Stomach smooth muscle (tissue), 2 donors: ENCODE data around the gene CFAP70.
"Not testable (repeated sequence)": the region's sequence is repeated elsewhere in the genome, so short reads cannot be mapped to it uniquely, and the experiment has no call there.

Source experiments
- H3K27ac ChIP-seq: one replicate; pipeline ENCODE4 v1.7.0; 2013; ENCODE audit warnings: mild to moderate bottlenecking, low read length, inconsistent platforms
- H3K27me3 ChIP-seq, 2 donors: one replicate each; pipeline ENCODE4 v1.7.0; 2013; ENCODE audit warnings: low read length in 2 of 2; ENCODE audit not compliant: insufficient read depth in 2 of 2, control insufficient read depth in 1 of 2
- H3K36me3 ChIP-seq, 2 donors: one replicate each; pipeline ENCODE4 v1.7.0; 2013; ENCODE audit warnings: low read length in 2 of 2; ENCODE audit not compliant: control insufficient read depth in 2 of 2, insufficient read depth in 2 of 2
- H3K4me1 ChIP-seq: one replicate; pipeline ENCODE4 v1.7.0; 2013; ENCODE audit warnings: low read length; ENCODE audit not compliant: control insufficient read depth, insufficient read depth
- H3K4me3 ChIP-seq, 2 donors: one replicate each; pipeline ENCODE4 v1.7.0; 2013; ENCODE audit warnings: low read length in 2 of 2
- H3K9ac ChIP-seq, 2 donors: one replicate each; pipeline ENCODE4 v1.7.0; 2013; ENCODE audit warnings: low read length in 2 of 2, mild to moderate bottlenecking in 1 of 2
- H3K9me3 ChIP-seq, 2 donors: one replicate each; pipeline ENCODE4 v1.7.0; 2013; ENCODE audit warnings: low read length in 2 of 2; ENCODE audit not compliant: control insufficient read depth in 2 of 2
- donor health status: healthy.
- donor health status: Pancreatic carcinoma.

Gene CFAP70

DNA sequence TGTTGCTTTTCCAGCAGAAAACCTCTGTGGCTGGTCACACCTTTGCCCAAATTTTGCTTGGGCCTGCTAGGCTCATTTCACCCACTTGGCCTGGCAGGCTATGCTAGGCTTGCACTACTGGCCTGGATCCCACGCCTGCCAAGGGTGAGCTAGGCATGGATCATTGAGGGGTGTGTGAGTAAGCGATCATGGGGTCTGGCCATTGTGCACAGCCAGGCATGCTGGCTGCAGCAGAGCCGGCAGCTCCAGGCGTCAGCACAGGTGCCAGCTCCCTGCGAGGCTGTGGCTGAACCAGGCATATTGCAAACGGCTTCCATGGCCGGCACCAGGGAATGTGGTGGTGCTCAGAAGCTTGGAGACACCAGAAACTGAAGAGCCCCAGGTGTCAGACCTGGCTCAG lies 19.2 kb downstream of the CFAP70 start:
- Histone ChIP-seq H3K4me1 (no peaks in the 10 kb centered on the region), H3K36me3 (peaks cover 0 to 2% of the 10 kb centered on the region in 2 donors), H3K27ac (no peak overlapping the region), H3K9me3 (no peaks in the 10 kb centered on the region), H3K9ac (no peak overlapping the region), H3K4me3 (no peak overlapping the region), H3K27me3 (no peaks in the 10 kb centered on the region)

DNA sequence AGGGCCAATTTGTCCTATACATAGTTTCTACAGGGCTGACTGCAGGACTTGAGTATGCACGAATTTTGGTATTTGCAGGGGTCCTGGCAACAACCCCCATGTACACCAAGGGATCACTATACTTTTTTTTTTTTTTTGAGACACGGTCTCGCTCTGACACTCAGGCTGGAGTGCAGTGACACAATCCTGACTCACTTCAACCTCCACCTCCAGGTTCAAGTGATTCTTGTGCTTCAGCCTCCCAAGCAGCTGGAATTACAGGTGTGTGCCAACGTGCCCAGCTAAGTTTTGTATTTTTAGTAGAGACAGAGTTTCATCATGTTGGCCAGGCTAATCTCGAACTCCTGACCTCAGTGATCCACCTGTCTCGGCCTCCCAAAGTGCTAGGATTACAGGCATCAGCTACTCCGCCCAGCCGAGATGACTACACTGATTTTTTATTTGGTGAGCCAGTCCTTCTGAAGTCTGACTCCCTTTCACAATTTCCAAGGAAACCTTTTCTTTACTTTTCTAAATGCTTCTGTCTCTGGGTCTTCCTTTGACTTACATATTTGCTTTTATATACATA lies 19.8 kb downstream of the CFAP70 start:
- H3K9me3 ChIP-seq = no peaks in the 10 kb centered on the region
- H3K4me3 ChIP-seq = no peak overlapping the region
- H3K27ac ChIP-seq = no peak overlapping the region
- peaks cover 0 to 2% of the 10 kb centered on the region in 2 donors for H3K36me3 ChIP-seq
- no peaks in the 10 kb centered on the region for H3K4me1 ChIP-seq
- H3K27me3 ChIP-seq = no peaks in the 10 kb centered on the region
- H3K9ac ChIP-seq = no peak overlapping the region

GRCh38 chr10:73333202-73333601 lies 25.5 kb downstream of the CFAP70 start:
- Histone ChIP-seq H3K9ac (no peak overlapping the region), H3K27me3 (no peaks in the 10 kb centered on the region), H3K4me1 (no peaks in the 10 kb centered on the region), H3K36me3 (no peaks in the 10 kb centered on the region), H3K9me3 (no peaks in the 10 kb centered on the region), H3K4me3 (no peak overlapping the region), H3K27ac (no peak overlapping the region)

DNA sequence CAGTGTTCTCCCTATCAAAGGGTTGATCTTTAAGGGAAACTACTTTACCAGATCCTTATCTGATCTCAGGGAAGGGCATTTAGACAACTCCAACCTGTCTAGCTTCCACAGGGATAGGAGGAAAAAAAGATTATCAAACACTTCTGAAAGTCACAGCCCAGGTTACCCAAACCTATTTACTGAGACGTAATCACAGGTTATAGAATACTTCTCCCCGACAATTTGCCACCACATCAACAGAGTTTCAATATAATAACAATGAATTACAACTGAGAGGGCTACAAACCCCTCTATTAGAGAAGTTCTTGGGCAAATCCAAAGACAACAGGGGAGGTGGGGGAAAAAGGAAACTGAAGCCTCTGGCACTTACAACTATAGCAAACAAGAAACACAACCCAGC lies 26.3 kb downstream of the CFAP70 start:
- H3K27me3 ChIP-seq = no peaks in the 10 kb centered on the region
- H3K9ac ChIP-seq = no peak overlapping the region
- no peak overlapping the region for H3K27ac ChIP-seq
- no peaks in the 10 kb centered on the region for H3K9me3 ChIP-seq
- no peaks in the 10 kb centered on the region for H3K4me1 ChIP-seq
- no peak overlapping the region for H3K4me3 ChIP-seq
- H3K36me3 ChIP-seq = no peaks in the 10 kb centered on the region

- H3K27ac ChIP-seq, H3K36me3 ChIP-seq, H3K27me3 ChIP-seq, H3K4me1 ChIP-seq, H3K9me3 ChIP-seq, H3K9ac ChIP-seq, H3K4me3 ChIP-seq: not testable (repeated sequence)
Observed at GRCh38 chr10:73328523-73328922, 30.1 kb downstream of the CFAP70 start.

DNA sequence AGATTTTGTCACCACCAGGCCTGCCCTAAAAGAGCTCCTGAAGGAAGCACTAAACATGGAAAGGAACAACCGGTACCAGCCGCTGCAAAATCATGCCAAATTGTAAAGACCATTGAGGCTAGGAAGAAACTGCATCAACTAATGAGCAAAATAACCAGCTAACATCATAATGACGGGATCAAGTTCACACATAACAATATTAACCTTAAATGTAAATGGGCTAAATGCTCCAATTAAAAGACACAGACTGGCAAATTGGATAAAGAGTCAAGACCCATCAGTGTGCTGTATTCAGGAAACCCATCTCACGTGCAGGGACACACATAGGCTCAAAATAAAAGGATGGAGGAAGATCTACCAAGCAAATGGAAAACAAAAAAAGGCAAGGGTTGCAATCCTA lies 33.4 kb downstream of the CFAP70 start:
- not testable (repeated sequence) for H3K27ac ChIP-seq, H3K9me3 ChIP-seq, H3K27me3 ChIP-seq, H3K9ac ChIP-seq, H3K36me3 ChIP-seq, H3K4me3 ChIP-seq, H3K4me1 ChIP-seq

GRCh38 chr10:73323582-73323981 lies 35.1 kb downstream of the CFAP70 start:
- H3K27me3 ChIP-seq, H3K4me3 ChIP-seq, H3K27ac ChIP-seq, H3K9ac ChIP-seq, H3K4me1 ChIP-seq, H3K9me3 ChIP-seq, H3K36me3 ChIP-seq: not testable (repeated sequence)

- no peak overlapping the region for H3K27ac ChIP-seq
- H3K9me3 ChIP-seq = peaks cover 0 to 3% of the 10 kb centered on the region in 2 donors
- no peaks in the 10 kb centered on the region for H3K4me1 ChIP-seq
- no peak overlapping the region for H3K9ac ChIP-seq
- no peaks in the 10 kb centered on the region for H3K27me3 ChIP-seq
- H3K4me3 ChIP-seq = no peak overlapping the region
- no peaks in the 10 kb centered on the region for H3K36me3 ChIP-seq
Observed at GRCh38 chr10:73310475-73310874, 48.2 kb downstream of the CFAP70 start.

DNA sequence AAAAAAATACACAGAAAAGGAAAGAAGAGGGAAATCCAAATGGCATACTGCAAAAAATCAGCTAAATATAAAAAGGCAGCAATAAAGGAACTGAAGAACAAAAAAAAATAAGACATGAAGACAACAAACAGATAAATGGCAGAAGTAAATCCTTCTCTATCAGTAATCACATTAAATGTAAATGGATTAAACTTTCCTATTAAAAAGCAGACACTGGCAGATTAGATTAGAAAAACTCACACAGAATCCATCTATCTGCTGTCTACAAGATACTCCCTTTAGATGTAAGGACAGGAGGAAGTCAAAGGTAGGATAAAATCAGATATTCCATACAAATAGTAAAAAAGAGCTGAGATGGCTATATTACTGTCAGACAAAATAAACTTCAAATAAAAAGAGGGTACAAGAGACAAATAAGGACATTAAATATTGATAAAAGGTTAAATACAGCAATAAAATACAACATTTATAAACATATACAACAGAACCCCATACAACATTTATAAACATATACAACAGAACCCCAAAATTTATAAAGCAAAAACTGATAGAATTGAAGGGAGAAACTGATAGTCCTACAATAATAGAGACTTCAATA lies 51.4 kb downstream of the CFAP70 start:
- H3K9ac ChIP-seq = no peak overlapping the region
- H3K36me3 ChIP-seq = no peaks in the 10 kb centered on the region
- H3K27ac ChIP-seq = no peak overlapping the region
- no peak overlapping the region for H3K4me3 ChIP-seq
- no peaks in the 10 kb centered on the region for H3K4me1 ChIP-seq
- H3K27me3 ChIP-seq = no peaks in the 10 kb centered on the region
- peaks cover 0 to 3% of the 10 kb centered on the region in 2 donors for H3K9me3 ChIP-seq

- H3K27ac ChIP-seq = no peak overlapping the region
- no peaks in the 10 kb centered on the region for H3K27me3 ChIP-seq
- H3K36me3 ChIP-seq = no peaks in the 10 kb centered on the region
- no peak overlapping the region for H3K4me3 ChIP-seq
- no peaks in the 10 kb centered on the region for H3K4me1 ChIP-seq
- H3K9me3 ChIP-seq = peaks cover 0 to 3% of the 10 kb centered on the region in 2 donors
- H3K9ac ChIP-seq = no peak overlapping the region
Observed at GRCh38 chr10:73306171-73306708, 52.4 kb downstream of the CFAP70 start.

GRCh38 chr10:73296946-73297345 lies 61.7 kb downstream of the CFAP70 start:
- H3K4me3 ChIP-seq = no peak overlapping the region
- H3K36me3 ChIP-seq = no peaks in the 10 kb centered on the region
- H3K27ac ChIP-seq = no peak overlapping the region
- H3K27me3 ChIP-seq = no peaks in the 10 kb centered on the region
- no peaks in the 10 kb centered on the region for H3K4me1 ChIP-seq
- H3K9ac ChIP-seq = no peak overlapping the region
- no peaks in the 10 kb centered on the region for H3K9me3 ChIP-seq
